SJSA1 (cell line): ENCODE measurements around the gene ZNF555. TPM values are rescaled to one million over a fixed set of nuclear protein-coding genes. Genes with fewer than 3 reads are reported as not detected.
A peak's percentile ranks its signal among the peaks of the same experiment; 100 is the strongest.
"Not testable (repeated sequence)": the region's sequence is repeated elsewhere in the genome, so short reads cannot be mapped to it uniquely, and the experiment has no call there.

Experiments used
- DNase-seq, 2 experiments: peaks; one replicate each; pipeline ENCODE4 v3.0.0-alpha.2; 2015 to 2020; ENCODE audit warnings: low spot score in 2 of 2, low read depth in 1 of 2
- H3K27ac ChIP-seq: fragments of 250-450 bp; sonication (Bioruptor Pico); 2 replicates; pipeline ENCODE4 v1.5.1; 2020; ENCODE audit warnings: mild to moderate bottlenecking, moderate library complexity
- H3K27me3 ChIP-seq: fragments of 250-450 bp; sonication (Bioruptor Pico); replicated peaks from 2 replicates; pipeline ENCODE4 v1.5.1; 2020; ENCODE audit warnings: mild to moderate bottlenecking, moderate library complexity
- H3K36me3 ChIP-seq: fragments of 250-450 bp; sonication (Bioruptor Pico); 2 replicates; pipeline ENCODE4 v1.5.1; 2020; ENCODE audit warnings: mild to moderate bottlenecking
- H3K4me1 ChIP-seq: fragments of 250-450 bp; sonication (Bioruptor Pico); replicated peaks from 2 replicates; pipeline ENCODE4 v1.6.1; 2021; ENCODE audit warnings: mild to moderate bottlenecking
- H3K4me3 ChIP-seq: fragments of 250-450 bp; sonication (Bioruptor Pico); 2 replicates; pipeline ENCODE4 v1.5.1; 2020; ENCODE audit warnings: mild to moderate bottlenecking
- H3K9me3 ChIP-seq: fragments of 250-450 bp; sonication (Bioruptor Pico); replicated peaks from 2 replicates; pipeline ENCODE4 v1.5.1; 2020; ENCODE audit warnings: mild to moderate bottlenecking
- total RNA-seq: library from RNA; depleted of rRNA; stranded (reverse); fragments of >200 nt; shearing (Covaris generic); gene quantifications from 2 replicates; pipeline ENCODE4 v1.2.3, GENCODE V29; 2014

ZNF555 gene
- total RNA-seq, 1 experiment from 2014 or later: 5.2 TPM

DNA sequence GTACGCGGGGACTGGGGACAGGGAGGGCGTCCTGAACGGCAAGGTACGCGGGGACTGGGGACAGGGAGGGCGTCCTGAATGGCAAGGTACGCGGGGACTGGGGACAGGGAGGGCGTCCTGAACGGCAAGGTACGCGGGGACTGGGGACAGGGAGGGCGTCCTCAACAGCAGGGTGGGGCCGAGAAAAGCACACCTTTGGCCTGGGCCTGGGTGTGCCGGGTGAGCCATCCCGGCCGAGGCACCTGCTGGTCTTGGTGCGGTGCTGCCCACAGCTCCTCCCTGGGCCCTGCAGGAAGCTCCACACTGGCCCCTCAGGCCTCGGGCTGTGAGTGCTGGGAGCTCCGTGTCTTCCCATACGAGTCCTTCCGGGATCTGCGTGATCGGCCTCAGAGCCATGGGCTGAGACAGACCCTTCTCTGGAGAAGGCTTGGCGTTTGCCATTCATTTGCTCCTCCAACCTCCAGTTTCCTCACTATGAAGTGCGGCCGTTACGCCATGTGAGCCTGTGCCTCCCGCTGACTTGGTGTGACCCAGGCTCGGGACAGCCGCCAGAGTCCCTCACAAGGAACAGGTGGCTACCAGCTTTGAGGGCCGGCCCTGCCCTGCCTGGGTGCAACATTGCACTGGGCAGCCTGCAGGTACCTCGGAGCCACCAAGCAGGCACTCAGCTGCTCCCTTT lies 29.4 kb upstream of the ZNF555 start:
- H3K27me3 ChIP-seq: no peaks in the 10 kb centered on the region
- peaks cover 64% of the 10 kb centered on the region for H3K36me3 ChIP-seq
- H3K4me1 ChIP-seq: no peaks in the 10 kb centered on the region
- H3K4me3 ChIP-seq: no peak overlapping the region
- H3K27ac ChIP-seq: no peak overlapping the region
- DNase-seq: no peak
- no peaks in the 10 kb centered on the region for H3K9me3 ChIP-seq

- Histone ChIP-seq H3K27me3 (no peaks in the 10 kb centered on the region), H3K27ac (no peak overlapping the region), H3K9me3 (no peaks in the 10 kb centered on the region), H3K36me3 (peaks cover 57% of the 10 kb centered on the region), H3K4me3 (no peak overlapping the region), H3K4me1 (no peaks in the 10 kb centered on the region)
- DNase-seq: no peak
Observed at GRCh38 chr19:2812414-2813234, 28.7 kb upstream of the ZNF555 start.

DNA sequence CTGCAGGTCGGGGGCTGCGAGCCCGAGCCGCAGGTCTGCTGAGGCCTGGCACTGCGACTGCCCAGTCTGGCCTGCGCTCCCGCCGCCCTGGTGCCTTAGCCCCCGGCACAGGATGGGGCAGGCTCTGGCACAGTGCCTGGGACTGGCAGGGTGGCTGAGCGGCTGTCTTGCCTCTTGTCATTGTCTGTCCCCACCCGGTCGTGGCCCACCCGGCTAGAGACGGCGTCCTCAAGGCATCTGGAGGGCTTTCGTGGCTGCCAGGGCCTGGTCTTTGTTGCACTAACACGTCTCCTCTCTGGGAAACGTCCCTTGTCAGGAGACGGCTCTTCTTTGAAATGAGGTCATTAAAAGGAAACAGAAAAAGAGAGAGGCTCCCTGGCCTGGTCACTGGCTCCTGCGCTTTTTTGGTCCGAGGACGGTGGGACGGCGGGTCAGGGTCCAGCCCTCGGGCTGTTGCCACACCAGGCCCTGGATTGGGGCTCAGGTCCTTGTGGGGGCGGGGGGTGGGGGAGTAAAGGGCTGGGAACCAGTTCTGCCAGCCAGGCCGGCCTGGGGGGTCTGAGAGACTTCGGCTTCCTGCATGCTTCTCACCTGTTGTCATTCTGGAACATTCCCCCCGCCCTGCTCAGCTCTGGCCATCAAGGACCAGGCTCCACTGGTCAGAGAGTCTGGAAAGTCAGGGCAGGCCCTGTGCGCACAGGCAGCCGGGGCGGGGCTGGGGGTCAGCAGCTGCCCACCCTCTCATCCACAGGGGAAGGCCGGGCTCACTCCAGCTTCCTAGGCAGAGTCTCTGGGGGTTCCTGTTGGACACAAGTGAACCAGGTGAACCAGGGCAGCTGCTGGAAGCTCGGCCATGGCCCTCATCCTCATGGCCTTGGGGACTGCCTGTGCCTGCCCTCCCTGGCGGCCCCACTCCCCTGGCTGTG lies 27.8 kb upstream of the ZNF555 start:
- Histone ChIP-seq H3K4me1 (no peaks in the 10 kb centered on the region), H3K4me3 (no peak overlapping the region), H3K27me3 (no peaks in the 10 kb centered on the region), H3K27ac (no peak overlapping the region), H3K9me3 (no peaks in the 10 kb centered on the region), H3K36me3 (peaks cover 50% of the 10 kb centered on the region)
- no peak for DNase-seq

- no peak overlapping the region for H3K4me3 ChIP-seq
- DNase-seq: no peak
- H3K27ac ChIP-seq: no peak overlapping the region
- no peaks in the 10 kb centered on the region for H3K4me1 ChIP-seq
- H3K36me3 ChIP-seq: peaks cover 41% of the 10 kb centered on the region
- no peaks in the 10 kb centered on the region for H3K9me3 ChIP-seq
- H3K27me3 ChIP-seq: no peaks in the 10 kb centered on the region
Observed at GRCh38 chr19:2814426-2814825, 26.8 kb upstream of the ZNF555 start.

GRCh38 chr19:2815191-2815614 lies 26.1 kb upstream of the ZNF555 start:
- H3K36me3 ChIP-seq: peaks cover 38% of the 10 kb centered on the region
- no peaks in the 10 kb centered on the region; the same call in 1 of the 2 replicates for H3K9me3 ChIP-seq
- peaks cover 3% of the 10 kb centered on the region for H3K4me1 ChIP-seq
- H3K27ac ChIP-seq: no peak overlapping the region
- H3K4me3 ChIP-seq: no peak overlapping the region
- H3K27me3 ChIP-seq: no peaks in the 10 kb centered on the region
- DNase-seq: no peak

DNA sequence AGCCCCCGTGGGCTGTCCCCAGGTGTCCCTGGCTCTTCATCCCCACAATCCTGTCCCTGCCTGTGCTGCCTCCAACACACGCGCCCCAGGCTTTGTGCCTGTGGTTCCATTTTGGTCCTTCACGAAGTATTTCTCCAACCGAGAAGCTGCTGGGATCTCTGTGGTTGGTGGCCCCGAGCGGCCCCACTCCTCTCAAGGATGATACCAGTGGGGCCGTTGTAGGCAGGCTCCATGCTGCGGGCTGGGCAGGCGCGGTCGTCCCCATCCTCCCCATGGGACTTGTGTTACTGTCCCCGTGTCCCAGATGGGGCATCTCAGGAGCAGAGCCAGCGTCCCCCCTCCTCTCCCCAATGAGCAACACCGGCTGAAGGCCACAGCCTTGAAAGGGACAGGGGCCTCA lies 25.4 kb upstream of the ZNF555 start:
- Histone ChIP-seq H3K27ac (no peak overlapping the region), H3K27me3 (no peaks in the 10 kb centered on the region), H3K4me1 (peaks cover 5% of the 10 kb centered on the region), H3K4me3 (no peak overlapping the region), H3K36me3 (peaks cover 34% of the 10 kb centered on the region), H3K9me3 (no peaks in the 10 kb centered on the region; the same call in 1 of the 2 replicates)
- DNase-seq: no peak

GRCh38 chr19:2816641-2817040 lies 24.6 kb upstream of the ZNF555 start:
- no peak for DNase-seq
- Histone ChIP-seq H3K27ac (no peak overlapping the region), H3K27me3 (no peaks in the 10 kb centered on the region), H3K36me3 (peaks cover 28% of the 10 kb centered on the region), H3K4me1 (peaks cover 5% of the 10 kb centered on the region), H3K4me3 (no peak overlapping the region), H3K9me3 (no peaks in the 10 kb centered on the region; the same call in 1 of the 2 replicates)

DNA sequence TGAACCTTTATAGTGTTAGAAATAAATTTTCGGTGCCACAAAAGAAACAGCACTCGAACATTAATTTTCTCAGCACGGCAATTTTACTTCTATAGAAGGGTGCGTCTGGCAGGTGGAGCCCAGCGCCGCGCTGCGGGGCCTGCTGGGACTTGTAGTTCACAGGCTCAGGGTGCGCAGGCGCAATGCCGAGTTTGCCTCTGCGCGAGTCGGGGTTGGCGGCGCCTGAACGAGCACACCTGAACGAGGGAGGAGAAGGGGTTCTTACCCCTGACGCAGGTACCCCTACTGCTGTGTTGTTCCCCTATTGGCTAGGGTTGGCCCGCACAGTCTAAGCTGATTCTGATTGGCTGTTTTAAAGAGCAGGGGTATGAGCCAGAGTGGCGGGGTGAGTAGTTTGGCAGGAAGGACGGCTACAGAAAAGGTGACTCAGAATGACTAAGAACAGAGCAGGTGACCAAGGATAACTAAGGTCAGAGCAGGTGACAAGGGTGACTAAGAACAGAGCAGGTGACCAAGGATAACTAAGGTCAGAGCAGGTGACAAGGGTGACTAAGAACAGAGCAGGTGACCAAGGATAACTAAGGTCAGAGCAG lies 23.9 kb upstream of the ZNF555 start:
- not testable (repeated sequence) for DNase-seq, H3K4me1 ChIP-seq, H3K4me3 ChIP-seq, H3K27ac ChIP-seq, H3K9me3 ChIP-seq, H3K27me3 ChIP-seq
- H3K36me3 ChIP-seq: peaks cover 24% of the 10 kb centered on the region

- peak within 1 kb of the TSS; percentile 86 for H3K4me3 ChIP-seq
- H3K27me3 ChIP-seq: no peaks in the 10 kb centered on the region
- no peak within 1 kb of the TSS; the same call in 1 of the 2 replicates for H3K27ac ChIP-seq
- H3K9me3 ChIP-seq: no peaks in the 10 kb centered on the region; the same call in 1 of the 2 replicates
- DNase-seq: peak; percentile 79 to 97
- peaks cover 6% of the 10 kb centered on the region for H3K36me3 ChIP-seq
- peaks cover 5% of the 10 kb centered on the region for H3K4me1 ChIP-seq
Observed at GRCh38 chr19:2819540-2820111, 21.6 kb upstream of the ZNF555 start, which contains the start of gene ZNF554. TSS of gene ZNF554 (plus strand) at chr19:2819868. CDS start at chr19:2820072, 204 bp downstream.

GRCh38 chr19:2820112-2820702 lies 21.1 kb upstream of the ZNF555 start:
- no peaks in the 10 kb centered on the region for H3K27me3 ChIP-seq
- no peak for DNase-seq
- peak overlapping the region; percentile 86 for H3K4me3 ChIP-seq
- H3K4me1 ChIP-seq: peaks cover 5% of the 10 kb centered on the region
- no peak overlapping the region; the same call in 1 of the 2 replicates for H3K27ac ChIP-seq
- no peaks in the 10 kb centered on the region; the same call in 1 of the 2 replicates for H3K9me3 ChIP-seq
- H3K36me3 ChIP-seq: peaks cover 6% of the 10 kb centered on the region

DNA sequence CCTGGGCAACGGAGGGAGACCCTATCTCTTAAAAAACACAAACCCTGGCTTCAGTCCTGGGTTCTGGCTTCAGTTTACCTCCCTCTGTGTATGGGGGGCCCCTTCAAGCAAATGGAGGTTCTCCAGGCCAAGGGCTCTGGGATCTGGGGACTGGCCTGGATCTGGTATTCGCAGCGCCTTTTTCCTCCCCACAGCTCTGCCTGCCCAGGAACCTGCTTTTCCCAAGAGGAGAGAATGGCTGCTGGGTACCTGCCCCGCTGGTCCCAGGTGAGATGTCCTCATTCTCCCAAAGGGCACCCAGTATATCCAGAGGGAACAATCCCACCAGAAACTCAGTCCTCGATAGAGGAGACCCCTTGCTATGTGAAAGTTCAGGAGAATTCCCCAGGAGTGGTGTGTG lies 18.4 kb upstream of the ZNF555 start:
- Histone ChIP-seq H3K36me3 (peaks cover 6% of the 10 kb centered on the region), H3K27ac (no peak overlapping the region), H3K9me3 (peaks cover 4% of the 10 kb centered on the region), H3K4me3 (no peak overlapping the region), H3K27me3 (no peaks in the 10 kb centered on the region), H3K4me1 (peaks cover 5% of the 10 kb centered on the region)
- no peak for DNase-seq

DNA sequence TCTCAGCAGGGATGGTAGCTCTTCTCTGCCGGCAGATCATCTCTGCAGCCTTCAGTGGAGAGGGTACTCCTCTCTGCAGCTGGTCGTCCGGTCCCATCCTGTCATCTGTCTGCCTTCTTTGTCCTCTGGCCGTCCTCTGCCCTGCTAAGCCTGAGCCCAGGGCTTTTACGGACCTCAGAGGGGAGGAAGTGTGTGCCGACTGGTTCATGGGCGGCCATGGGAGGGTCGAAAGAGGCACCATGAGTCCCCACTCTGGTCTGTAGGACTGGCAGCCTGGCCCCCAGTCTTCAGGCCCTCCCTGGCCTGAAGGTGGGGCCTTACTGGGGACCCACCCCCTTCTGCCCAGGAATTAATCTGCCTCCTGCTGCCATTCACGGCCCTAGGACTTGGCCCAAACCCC lies 17.6 kb upstream of the ZNF555 start:
- no peaks in the 10 kb centered on the region for H3K27me3 ChIP-seq
- peaks cover 9% of the 10 kb centered on the region for H3K9me3 ChIP-seq
- H3K4me1 ChIP-seq: peaks cover 5% of the 10 kb centered on the region
- no peak overlapping the region for H3K27ac ChIP-seq
- peaks cover 6% of the 10 kb centered on the region for H3K36me3 ChIP-seq
- H3K4me3 ChIP-seq: no peak overlapping the region
- no peak for DNase-seq
